ENCODE data around the gene CARD8. TPM values are rescaled to one million over a fixed set of nuclear protein-coding genes. Genes with fewer than 3 reads are reported as not detected.

Gene CARD8
- total and polyA plus RNA-seq, 2 donors from 2014 or later: 11.4 to 53.1 TPM

DNA sequence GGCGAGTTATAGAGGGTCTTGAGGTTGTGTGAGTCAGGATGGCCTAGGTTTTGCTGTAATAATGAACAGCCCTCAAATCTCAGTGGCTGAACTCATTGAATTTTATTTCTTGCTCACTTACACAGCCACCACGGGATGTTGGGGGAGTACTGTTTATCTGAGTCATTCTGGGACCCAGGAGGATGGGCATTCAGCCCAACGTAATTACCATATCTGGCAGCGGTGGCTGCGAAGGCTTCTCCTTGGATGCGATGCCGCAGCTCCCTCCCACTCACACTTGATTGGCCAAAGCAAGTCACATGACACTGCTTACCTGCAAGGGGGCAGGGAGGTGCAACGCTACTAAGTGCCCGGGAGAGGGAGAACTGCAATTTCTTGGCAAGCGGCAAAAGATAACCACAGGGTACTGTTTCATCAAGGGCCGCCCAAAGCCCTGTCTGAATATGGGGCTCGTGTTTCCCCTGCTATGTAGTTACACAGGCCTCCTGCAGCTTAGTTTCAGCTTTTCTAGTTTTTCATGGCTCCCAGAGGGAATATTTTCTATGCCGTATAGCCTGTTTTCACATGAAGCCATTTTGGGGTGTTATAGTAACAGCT, 65.3 kb downstream of the CARD8 start:
- no peak overlapping the region for H3K4me3 ChIP-seq (ENCODE audit: low read length in 3 of 3)
- H3K36me3 ChIP-seq (ENCODE audit: control insufficient read depth in 2 of 3, insufficient read depth in 3 of 3, low read length in 3 of 3): no peaks in the 10 kb centered on the region
- H3K9me3 ChIP-seq (ENCODE audit: control insufficient read depth in 2 of 3, insufficient read depth in 1 of 3, low read length in 3 of 3): no peaks in the 10 kb centered on the region
- no peak overlapping the region for H3K27ac ChIP-seq (ENCODE audit: low read depth in 2 of 2, low read length in 2 of 2)
- no peaks in the 10 kb centered on the region for H3K4me1 ChIP-seq (ENCODE audit: control insufficient read depth in 2 of 3, insufficient read depth in 2 of 3, low read depth in 1 of 3, low read length in 3 of 3)
- intact Hi-C loops (cut with DNase I): no loop called here
- no peak for FAIRE-seq
- H3K9ac ChIP-seq (ENCODE audit: low read length in 3 of 3): no peak overlapping the region
- H3K27me3 ChIP-seq (ENCODE audit: control insufficient read depth, insufficient read depth, low read length): no peaks in the 10 kb centered on the region
- TF ChIP-seq, protein P1, sequence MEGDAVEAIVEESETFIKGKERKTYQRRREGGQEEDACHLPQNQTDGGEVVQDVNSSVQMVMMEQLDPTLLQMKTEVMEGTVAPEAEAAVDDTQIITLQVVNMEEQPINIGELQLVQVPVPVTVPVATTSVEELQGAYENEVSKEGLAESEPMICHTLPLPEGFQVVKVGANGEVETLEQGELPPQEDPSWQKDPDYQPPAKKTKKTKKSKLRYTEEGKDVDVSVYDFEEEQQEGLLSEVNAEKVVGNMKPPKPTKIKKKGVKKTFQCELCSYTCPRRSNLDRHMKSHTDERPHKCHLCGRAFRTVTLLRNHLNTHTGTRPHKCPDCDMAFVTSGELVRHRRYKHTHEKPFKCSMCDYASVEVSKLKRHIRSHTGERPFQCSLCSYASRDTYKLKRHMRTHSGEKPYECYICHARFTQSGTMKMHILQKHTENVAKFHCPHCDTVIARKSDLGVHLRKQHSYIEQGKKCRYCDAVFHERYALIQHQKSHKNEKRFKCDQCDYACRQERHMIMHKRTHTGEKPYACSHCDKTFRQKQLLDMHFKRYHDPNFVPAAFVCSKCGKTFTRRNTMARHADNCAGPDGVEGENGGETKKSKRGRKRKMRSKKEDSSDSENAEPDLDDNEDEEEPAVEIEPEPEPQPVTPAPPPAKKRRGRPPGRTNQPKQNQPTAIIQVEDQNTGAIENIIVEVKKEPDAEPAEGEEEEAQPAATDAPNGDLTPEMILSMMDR (IDR thresholded peaks at IDR 0.05; ENCODE audit: borderline replicate concordance, extremely low read depth, insufficient read depth): no peak
- DNase-seq: peak in 4 of 5 donors; percentile 60 to 78 (median 74)

DNA sequence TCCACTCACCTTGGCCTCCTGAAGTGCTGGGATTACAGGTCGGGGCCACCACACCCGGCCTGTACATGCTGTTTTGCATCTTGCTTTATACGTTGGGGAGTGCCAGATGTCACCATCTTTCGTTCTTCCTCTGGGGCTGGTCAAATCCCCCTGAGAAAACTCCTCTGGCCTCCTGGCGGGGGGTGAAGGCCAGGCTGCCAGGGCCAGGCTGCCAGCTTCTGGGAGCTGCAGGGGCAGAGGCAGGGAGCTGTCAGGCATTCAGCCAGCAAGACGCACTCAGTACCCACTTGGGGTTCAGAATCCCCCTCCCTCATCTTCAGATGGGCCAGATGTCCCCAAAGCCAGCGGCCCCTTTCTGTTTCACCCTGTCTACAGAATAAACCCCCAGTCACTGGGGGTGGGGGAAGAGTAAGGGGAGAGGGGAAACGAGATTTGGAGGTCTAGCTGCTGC, 69.1 kb downstream of the CARD8 start:
- DNase-seq (peak in 1 of 5 donors; percentile 58), FAIRE-seq (no peak)
- intact Hi-C loops (cut with DNase I): no loop called here
- H3K4me1 ChIP-seq (ENCODE audit: control insufficient read depth in 2 of 3, insufficient read depth in 2 of 3, low read depth in 1 of 3, low read length in 3 of 3): no peaks in the 10 kb centered on the region
- H3K36me3 ChIP-seq (ENCODE audit: control insufficient read depth in 2 of 3, insufficient read depth in 3 of 3, low read length in 3 of 3): no peaks in the 10 kb centered on the region
- H3K4me3 ChIP-seq (ENCODE audit: low read length in 3 of 3): no peak overlapping the region
- H3K9me3 ChIP-seq (ENCODE audit: control insufficient read depth in 2 of 3, insufficient read depth in 1 of 3, low read length in 3 of 3): peaks cover 0 to 3% (median 2%) of the 10 kb centered on the region in 3 donors
- TF ChIP-seq, protein P1 (IDR thresholded peaks at IDR 0.05; ENCODE audit: borderline replicate concordance, extremely low read depth, insufficient read depth): no peak
- no peak overlapping the region for H3K9ac ChIP-seq (ENCODE audit: low read length in 3 of 3)
- H3K27ac ChIP-seq (ENCODE audit: low read depth in 2 of 2, low read length in 2 of 2): no peak overlapping the region
- no peaks in the 10 kb centered on the region for H3K27me3 ChIP-seq (ENCODE audit: control insufficient read depth, insufficient read depth, low read length)

DNA sequence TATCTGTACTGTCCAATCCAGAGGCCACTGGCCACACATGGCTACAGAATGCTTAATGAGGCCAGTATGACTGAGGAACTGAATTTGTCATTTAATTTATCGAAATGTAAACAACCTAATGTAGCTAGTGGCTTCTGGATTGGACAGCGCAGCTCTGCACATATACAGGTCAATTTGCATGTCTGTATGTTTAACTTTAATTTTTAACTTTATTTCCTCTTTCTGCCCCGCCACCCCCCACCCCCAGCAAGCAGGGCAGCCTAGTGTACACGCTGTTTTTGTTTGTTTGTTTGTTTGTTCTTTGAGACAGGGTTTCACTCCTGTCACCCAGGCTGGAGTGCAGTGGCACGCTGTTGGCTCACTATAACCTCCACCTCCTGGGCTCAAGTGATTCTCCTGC, 69.7 kb downstream of the CARD8 start:
- FAIRE-seq: no peak

More for the DNA sequence above, 69.7 kb downstream of the CARD8 start:
- intact Hi-C loops (cut with DNase I): no loop called here
- H3K27me3 ChIP-seq (ENCODE audit: control insufficient read depth, insufficient read depth, low read length): no peaks in the 10 kb centered on the region
- peaks cover 0 to 7% (median 6%) of the 10 kb centered on the region in 3 donors for H3K9me3 ChIP-seq (ENCODE audit: control insufficient read depth in 2 of 3, insufficient read depth in 1 of 3, low read length in 3 of 3)
- H3K9ac ChIP-seq (ENCODE audit: low read length in 3 of 3): no peak overlapping the region
- DNase-seq: peak in 1 of 5 donors; percentile 12
- H3K36me3 ChIP-seq (ENCODE audit: control insufficient read depth in 2 of 3, insufficient read depth in 3 of 3, low read length in 3 of 3): no peaks in the 10 kb centered on the region
- no peak overlapping the region for H3K4me3 ChIP-seq (ENCODE audit: low read length in 3 of 3)
- TF ChIP-seq, protein P1 (IDR thresholded peaks at IDR 0.05; ENCODE audit: borderline replicate concordance, extremely low read depth, insufficient read depth): no peak
- no peaks in the 10 kb centered on the region for H3K4me1 ChIP-seq (ENCODE audit: control insufficient read depth in 2 of 3, insufficient read depth in 2 of 3, low read depth in 1 of 3, low read length in 3 of 3)
- H3K27ac ChIP-seq (ENCODE audit: low read depth in 2 of 2, low read length in 2 of 2): no peak overlapping the region
